Left lung (tissue), 10 donors: ENCODE results near the gene IFT172. TPM values are rescaled to one million over a fixed set of nuclear protein-coding genes. Genes with fewer than 3 reads are reported as not detected.

Experiments used
- ATAC-seq: fragments of 200-7000 bp; cut with Tn5 transposase; one replicate; pipeline ENCODE4 v1.9.1; 2020; ENCODE audit warnings: moderate library complexity
- DNase-seq, 4 donors: peaks; one replicate each; pipeline ENCODE4 v3.0.0-alpha.2; 2013 to 2020
- H3K27ac ChIP-seq, 2 donors: fragments of 200-600 bp; sonication (generic) in 1 of 2; one replicate each; pipeline versions ENCODE4 v1.5.0 to v1.8.0; 2020 to 2021
- H3K27me3 ChIP-seq, 2 donors: fragments of 200-600 bp; sonication (generic) in 1 of 2; one replicate each; pipeline versions ENCODE4 v1.5.0 to v1.8.0; 2020 to 2021
- H3K36me3 ChIP-seq, 2 donors: fragments of 200-600 bp; sonication (generic) in 1 of 2; one replicate each; pipeline versions ENCODE4 v1.5.0 to v1.8.0; 2020 to 2021
- H3K4me1 ChIP-seq, 2 donors: fragments of 200-600 bp; one replicate each; pipeline ENCODE4 v1.8.0; 2021
- H3K4me3 ChIP-seq, 2 donors: fragments of 200-600 bp; sonication (generic) in 1 of 2; one replicate each; pipeline versions ENCODE4 v1.5.0 to v1.8.0; 2020 to 2021; ENCODE audit warnings: mild to moderate bottlenecking in 1 of 2
- H3K9me3 ChIP-seq, 2 donors: fragments of 200-600 bp; sonication (generic) in 1 of 2; one replicate each; pipeline versions ENCODE4 v1.5.0 to v1.8.0; 2020 to 2021
- intact Hi-C, 2 donors: fragments of 100-400 bp; cut with DNase I; formaldehyde crosslinking; loops; one replicate each; pipeline versions ENCODE4 v1.11.2 to v1.14.2; 2022
- polyA plus RNA-seq, 6 donors: library from polyadenylated mRNA; unstranded; fragments of 120-200 nt; gene quantifications; one replicate each; pipeline ENCODE4 v1.2.1, GENCODE V29; 2013; ENCODE audit not compliant: insufficient read length in 6 of 6
- total RNA-seq, 2 donors: library from RNA; stranded (reverse); fragmentation: NEBNext Ultra II Directional; extraction: Animal tissue kit (Norgen Biotek cat#: 25700); gene quantifications; one replicate each; pipeline ENCODE4 v1.2.1, GENCODE V29; 2021
- TF ChIP-seq, protein P1 (sequence below), 2 donors: fragments of 200-600 bp; sonication (generic) in 1 of 2; IDR thresholded peaks; one replicate each; pipeline versions ENCODE4 v1.5.0 to v1.8.0; 2021; ENCODE audit warnings: antibody characterized with exemption in 2 of 2
- donor health status: DM: no; HTN: yes; CAD: no.
- donor health status: DM: no; HTN: no; CAD: no.

Gene IFT172
- total and polyA plus RNA-seq, 8 donors: 21.0 to 65.3 (median 53.8) TPM

GRCh38 chr2:27507293-27507692, 17.8 kb upstream of the IFT172 start:
- Histone ChIP-seq H3K27ac (no peak overlapping the region), H3K9me3 (no peaks in the 10 kb centered on the region), H3K4me1 (no peaks in the 10 kb centered on the region), H3K27me3 (no peaks in the 10 kb centered on the region), H3K4me3 (no peak overlapping the region), H3K36me3 (no peaks in the 10 kb centered on the region)
- DNase-seq (no peak), ATAC-seq (no peak)
- intact Hi-C loops: no loop called here
- TF ChIP-seq, protein P1, sequence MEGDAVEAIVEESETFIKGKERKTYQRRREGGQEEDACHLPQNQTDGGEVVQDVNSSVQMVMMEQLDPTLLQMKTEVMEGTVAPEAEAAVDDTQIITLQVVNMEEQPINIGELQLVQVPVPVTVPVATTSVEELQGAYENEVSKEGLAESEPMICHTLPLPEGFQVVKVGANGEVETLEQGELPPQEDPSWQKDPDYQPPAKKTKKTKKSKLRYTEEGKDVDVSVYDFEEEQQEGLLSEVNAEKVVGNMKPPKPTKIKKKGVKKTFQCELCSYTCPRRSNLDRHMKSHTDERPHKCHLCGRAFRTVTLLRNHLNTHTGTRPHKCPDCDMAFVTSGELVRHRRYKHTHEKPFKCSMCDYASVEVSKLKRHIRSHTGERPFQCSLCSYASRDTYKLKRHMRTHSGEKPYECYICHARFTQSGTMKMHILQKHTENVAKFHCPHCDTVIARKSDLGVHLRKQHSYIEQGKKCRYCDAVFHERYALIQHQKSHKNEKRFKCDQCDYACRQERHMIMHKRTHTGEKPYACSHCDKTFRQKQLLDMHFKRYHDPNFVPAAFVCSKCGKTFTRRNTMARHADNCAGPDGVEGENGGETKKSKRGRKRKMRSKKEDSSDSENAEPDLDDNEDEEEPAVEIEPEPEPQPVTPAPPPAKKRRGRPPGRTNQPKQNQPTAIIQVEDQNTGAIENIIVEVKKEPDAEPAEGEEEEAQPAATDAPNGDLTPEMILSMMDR (IDR thresholded peaks at IDR 0.05): no peak

DNA sequence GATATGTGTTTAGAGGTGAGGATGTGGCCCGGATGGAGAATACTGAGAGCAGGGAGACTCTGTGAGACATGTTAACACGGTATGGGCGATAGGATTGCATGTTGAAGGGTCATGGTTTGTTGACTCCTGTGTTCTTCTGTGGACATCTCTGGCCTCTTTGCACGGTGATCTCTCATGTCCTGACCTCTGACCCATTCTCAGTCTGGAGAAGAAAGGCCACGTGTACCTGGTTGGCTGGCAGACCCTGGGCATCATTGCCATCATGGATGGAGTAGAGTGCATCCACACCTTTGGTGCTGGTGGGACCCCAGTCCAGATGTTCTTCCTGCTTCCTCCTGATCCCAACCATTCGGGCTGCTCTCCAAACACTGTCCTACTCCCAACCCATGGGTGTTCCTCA, 17.0 kb upstream of the IFT172 start:
- no peak overlapping the region for H3K4me3 ChIP-seq
- ATAC-seq (no peak), DNase-seq (no peak)
- H3K27ac ChIP-seq: no peak overlapping the region
- H3K27me3 ChIP-seq: no peaks in the 10 kb centered on the region
- intact Hi-C loops: no loop called here
- H3K4me1 ChIP-seq: no peaks in the 10 kb centered on the region
- H3K9me3 ChIP-seq: no peaks in the 10 kb centered on the region
- TF ChIP-seq, protein P1 (IDR thresholded peaks at IDR 0.05): no peak
- no peaks in the 10 kb centered on the region for H3K36me3 ChIP-seq

- Histone ChIP-seq H3K4me1 (no peaks in the 10 kb centered on the region), H3K27me3 (peaks cover 0 to 26% of the 10 kb centered on the region in 2 donors), H3K36me3 (no peaks in the 10 kb centered on the region), H3K9me3 (no peaks in the 10 kb centered on the region), H3K27ac (no peak overlapping the region), H3K4me3 (no peak overlapping the region)
- ATAC-seq: no peak
- intact Hi-C loops: no loop called here
- peak in 1 of 4 donors; percentile 16 for DNase-seq
- TF ChIP-seq, protein P1 (IDR thresholded peaks at IDR 0.05): no peak
Observed at GRCh38 chr2:27502142-27502541, 12.6 kb upstream of the IFT172 start.

GRCh38 chr2:27501042-27501441, 11.5 kb upstream of the IFT172 start:
- Histone ChIP-seq H3K27ac (no peak overlapping the region), H3K4me1 (peaks cover 0 to 5% of the 10 kb centered on the region in 2 donors), H3K9me3 (no peaks in the 10 kb centered on the region), H3K27me3 (peaks cover 0 to 37% of the 10 kb centered on the region in 2 donors), H3K36me3 (no peaks in the 10 kb centered on the region), H3K4me3 (no peak overlapping the region)
- no peak for ATAC-seq
- TF ChIP-seq, protein P1 (IDR thresholded peaks at IDR 0.05): no peak
- intact Hi-C loops: no loop called here
- no peak for DNase-seq

DNA sequence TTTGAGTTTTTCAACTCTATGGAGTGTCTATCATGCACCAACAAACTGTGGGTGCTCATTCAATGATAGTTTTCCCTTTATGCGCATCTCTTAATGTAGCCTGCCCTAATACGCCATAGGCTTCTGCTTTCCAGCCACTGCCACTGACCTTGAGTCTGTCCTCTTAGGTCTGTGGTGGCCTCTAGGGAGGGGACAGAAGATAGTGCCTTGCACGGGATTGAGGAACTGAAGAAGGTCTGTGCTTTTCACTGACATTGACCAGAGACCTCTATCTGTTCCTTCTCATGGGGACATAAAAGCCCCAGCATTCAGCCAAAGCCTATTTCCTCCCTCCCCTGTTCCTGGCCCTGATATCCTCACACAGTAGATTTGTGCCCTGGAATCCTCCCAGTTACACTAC, 9.4 kb upstream of the IFT172 start:
- intact Hi-C loops: no loop called here
- no peak for ATAC-seq
- TF ChIP-seq, protein P1 (IDR thresholded peaks at IDR 0.05): no peak
- DNase-seq: no peak
- Histone ChIP-seq H3K4me3 (no peak overlapping the region), H3K27ac (no peak overlapping the region), H3K36me3 (no peaks in the 10 kb centered on the region), H3K27me3 (peaks cover 0 to 58% of the 10 kb centered on the region in 2 donors), H3K4me1 (peaks cover 0 to 20% of the 10 kb centered on the region in 2 donors), H3K9me3 (no peaks in the 10 kb centered on the region)
